Activated CD4-positive, alpha-beta T cell treated with anti-CD3 and anti-CD28 coated beads, Interleukin-2, Interleukin-4, amounts not matched to agents 100 ng/mL and 50 ng/mL, durations not matched to agents 16 hours and 8 hours (primary cell): ENCODE measurements around the gene AGXT.

Experiments used
- DNase-seq: peaks from one replicate; pipeline ENCODE4 v3.0.0-alpha.2; 2020; ENCODE audit warnings: low spot score

AGXT gene

DNA sequence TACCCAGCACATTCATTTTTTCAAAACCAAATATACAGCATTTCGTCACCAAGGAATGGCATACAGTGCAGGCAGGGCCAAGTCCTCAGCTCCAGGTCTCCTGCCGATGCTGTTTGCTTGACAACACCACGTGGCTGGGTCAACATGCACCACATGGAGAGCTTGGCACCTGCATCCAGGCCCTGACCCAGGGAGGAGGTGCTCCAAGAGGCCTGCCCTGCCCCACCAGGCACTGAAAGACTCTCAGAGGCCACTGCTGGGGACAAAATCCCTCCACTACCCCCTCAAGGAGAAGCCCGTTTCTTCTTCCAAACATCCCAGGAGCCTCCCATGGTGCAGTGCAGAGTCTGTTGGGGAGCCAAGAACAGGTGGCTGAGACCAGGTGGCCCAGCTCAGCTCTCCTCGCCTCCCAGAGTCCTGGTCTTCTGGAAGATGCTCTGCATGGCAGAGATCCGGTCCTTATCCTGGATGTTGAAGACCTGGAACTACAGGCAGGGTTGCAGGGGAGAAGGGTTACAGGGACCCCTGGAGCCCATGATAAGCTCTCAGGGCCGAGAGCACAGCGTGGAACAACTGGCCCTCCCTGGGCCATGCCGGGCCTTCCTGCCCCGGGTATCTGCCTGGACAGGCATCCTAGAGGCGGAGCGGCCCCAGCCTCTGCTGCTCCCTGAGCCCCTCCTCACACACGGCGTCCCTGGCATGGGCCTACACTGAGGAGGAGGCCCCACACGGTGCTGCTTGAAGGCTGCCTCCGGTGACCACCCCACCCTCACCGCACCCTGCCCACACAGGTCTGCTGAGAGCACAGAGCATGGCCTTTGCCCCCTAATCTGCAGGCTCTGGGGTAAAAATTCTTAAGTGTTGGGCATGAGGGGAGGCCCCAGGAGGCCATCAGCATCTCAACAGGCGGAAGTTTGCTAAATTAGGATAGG, 18.3 kb downstream of the AGXT start:
- DNase-seq = no peak

DNA sequence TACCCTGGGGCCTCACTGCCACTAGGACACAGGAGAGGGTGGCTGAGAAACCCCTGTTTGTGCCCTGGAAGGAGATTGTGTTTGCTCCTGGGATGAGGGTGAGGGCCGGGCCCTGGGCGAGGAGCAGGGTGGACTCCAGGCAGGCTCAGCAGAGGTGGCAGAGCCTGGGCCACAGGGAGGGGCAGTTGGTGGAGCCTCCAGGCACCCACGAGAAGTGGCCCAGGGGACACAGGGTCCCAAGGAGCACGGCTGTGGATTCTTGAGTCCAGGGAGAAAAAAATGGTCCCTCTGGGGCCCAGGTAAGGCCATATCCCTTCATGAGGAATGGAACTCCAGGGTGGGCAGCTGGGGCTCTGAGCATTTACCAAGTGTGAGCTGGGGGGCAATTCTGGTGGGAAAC, 19.0 kb downstream of the AGXT start:
- DNase-seq = no peak

DNA sequence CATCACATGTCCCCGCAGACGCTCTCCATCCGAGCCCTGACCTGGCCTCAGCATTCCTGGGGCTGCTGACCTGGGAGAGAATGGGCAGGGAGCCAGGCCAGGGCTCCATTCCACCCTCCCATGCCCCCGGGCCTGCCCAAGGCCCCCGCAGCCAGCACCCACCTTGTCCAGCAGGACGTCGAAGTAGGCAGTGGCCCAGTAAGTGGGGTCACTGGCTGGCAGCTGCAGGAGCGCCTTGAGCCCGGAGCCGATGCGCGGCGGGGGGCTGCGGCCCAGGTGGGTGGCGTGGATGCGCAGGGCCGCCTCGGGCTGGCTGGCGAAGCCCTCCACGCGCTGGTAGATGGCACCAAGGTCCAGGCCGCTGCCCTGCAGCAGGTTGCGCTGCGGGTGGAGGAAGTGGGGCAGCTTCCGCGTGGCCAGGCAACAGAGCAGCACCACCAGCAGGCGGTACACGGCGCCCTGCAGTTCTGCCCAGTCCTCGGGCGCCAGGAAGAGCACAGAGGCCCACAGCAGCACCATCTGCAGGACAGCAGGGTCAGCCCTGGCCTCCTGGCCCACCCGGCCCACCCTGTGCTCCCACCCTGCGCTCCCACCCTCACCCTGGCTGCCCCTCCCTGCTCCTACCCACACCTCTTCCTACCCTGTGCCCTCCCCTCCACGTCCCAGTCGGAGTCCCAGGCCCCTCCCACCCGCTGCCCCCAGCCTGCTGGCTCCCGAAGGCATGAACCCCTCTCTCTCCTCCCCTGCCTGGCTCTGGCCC, 19.7 kb downstream of the AGXT start:
- no peak for DNase-seq

DNA sequence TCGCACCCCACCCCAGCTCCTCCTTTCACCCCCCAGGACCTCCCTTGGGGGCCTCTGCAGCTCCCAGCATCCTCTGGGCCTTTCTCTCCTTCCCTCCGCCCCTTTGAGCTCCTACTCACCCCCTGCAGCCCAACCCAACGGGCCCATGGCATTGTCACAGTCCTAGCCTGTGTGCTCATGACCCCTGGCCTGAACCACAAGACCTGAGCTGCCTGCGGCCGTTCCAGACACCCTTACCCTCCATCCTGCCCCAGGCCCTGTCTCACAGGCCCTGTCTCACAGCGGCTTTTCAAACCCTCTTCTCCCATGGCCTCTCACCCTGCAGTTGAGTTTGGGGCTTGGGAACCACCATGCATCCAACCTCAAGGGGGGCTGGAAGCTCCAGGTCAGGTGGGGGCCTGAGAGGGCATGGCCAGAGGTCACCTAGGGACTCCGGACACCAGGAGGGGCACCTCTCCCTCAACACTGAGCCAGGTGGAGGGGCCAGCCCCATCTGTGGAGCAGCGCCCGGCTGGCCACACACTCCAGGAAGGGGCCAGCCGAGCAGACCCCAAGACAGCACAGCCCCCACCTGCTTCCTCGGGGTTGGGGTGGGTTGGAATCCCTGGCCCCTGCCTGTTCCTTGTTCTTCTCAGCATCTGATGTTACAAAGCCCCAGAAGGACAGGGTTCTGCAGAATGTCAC, 20.4 kb downstream of the AGXT start:
- no peak for DNase-seq

DNA sequence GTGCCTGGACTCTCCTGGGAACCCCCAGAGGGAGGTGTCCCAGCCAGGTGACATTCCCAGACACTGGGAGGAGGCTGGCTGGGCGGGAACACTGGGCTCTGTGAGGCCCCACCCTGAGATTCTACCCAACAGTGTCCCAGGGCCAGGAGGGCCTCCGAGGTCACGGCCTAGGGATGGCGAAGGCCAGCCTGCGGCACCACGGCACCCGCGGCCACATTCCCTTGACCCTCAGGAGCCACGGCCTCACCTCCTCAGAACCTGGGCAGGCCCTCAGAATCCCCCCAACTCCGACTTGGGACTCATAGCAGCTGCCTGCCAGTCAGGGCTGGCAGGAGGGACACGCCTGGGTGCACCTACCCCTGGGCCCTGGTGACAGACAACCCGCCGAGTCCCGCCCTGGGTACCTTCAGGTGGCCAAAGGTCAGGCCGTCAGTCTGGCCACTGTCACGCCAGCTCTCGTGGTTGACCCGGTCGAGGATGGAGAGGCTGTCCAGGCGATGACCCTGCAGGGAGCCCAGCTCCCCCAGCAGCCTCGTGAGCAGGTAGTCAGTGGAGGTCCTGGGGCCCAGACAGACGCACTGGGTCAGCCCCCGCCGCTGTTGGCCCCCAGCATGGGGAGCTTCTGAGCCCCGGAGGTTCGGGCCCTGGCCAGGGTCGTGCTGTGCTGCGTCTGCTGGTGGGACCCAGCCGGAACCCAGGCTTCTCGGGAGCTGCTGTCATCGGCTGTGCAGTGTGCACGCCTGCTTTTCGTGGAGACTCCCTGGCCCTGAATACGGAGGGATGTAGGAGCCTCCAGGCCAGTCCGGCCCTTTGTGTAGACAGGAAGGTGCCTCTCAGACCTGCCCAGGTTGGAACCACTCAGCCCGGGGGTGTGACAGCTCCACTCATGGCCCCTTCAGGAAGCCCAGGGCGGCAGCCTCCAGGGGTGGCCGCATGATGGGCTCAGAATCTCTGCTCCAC, 21.3 kb downstream of the AGXT start:
- no peak for DNase-seq

DNA sequence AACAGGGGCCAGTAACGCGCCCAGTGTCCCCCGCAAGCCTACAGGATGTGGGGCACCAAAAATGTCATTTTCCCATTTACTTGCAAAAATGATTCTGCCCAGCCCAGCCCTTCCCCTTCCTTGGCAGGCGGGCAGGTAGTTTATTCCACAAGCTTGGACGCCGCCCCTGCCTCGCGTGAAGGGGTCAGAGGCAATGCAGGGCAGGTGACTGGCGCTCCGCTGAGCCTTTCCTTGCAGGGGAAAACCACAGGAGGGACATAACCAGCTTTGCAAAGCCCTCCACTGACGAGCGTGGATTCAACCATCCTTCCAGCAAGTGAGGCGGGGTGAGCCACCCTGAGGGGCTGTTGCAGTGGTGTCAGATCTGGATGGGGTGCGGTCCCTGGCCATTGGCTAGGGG, 22.1 kb downstream of the AGXT start:
- DNase-seq = no peak

DNA sequence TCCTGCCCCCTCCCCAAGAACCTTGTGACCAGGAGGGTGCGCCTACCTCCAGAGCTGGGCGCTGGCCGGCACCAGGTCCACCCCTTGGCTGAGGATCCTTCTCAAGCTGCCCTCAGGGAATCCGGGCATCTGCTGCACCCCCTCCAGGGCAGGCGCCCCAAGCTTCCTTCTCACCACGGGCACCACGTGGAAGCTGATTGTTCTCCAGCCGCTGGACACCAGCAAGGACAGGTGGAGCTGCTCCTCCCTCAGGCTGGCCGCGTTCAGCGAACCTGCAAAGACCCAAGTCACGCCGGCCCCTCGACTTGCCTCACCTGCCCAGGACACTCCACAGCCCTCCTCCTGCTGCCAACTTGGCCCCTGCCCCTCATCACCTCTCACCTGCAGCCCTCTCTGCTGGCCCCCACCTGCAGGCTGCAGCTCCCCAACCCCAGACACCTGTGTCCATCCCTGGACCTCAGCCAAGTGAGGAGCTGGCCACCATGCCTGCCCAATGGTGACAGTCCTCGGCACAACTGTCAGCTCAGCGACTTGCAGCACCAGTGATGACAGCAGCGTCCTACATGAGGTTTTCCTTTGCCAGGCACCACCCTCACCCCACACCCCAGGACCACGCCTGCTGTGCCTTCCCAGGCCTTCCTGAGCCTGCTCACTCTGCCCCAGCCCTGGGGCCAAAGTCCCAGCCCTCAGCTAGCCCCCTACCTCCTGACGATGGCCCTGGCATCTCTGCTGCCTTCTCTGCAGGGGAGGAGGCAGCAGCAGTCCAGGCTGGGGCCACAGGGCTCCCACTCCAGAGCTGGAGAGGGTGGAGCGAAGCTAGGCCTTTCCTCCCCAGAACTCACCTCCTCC, 23.1 kb downstream of the AGXT start:
- no peak for DNase-seq

DNA sequence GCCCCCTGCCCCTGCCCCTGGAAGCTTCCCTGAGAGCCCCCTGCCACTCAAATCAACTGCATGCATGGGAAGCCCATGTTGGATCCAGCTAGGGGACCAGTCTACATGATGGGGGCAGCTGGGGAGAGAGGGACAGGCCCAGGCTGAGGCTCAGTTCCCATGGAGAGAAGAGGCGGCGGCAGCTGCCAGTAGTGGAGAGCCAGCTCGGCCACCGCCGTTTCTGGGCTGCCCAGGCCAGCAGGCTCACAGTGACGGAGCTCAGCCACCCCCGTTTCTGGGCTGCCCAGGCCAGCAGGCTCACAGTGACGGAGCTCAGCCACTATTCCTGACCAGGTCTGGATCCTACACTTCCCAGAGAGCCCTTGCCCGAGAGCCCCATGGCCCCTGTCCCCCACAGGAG, 23.7 kb downstream of the AGXT start:
- no peak for DNase-seq

DNA sequence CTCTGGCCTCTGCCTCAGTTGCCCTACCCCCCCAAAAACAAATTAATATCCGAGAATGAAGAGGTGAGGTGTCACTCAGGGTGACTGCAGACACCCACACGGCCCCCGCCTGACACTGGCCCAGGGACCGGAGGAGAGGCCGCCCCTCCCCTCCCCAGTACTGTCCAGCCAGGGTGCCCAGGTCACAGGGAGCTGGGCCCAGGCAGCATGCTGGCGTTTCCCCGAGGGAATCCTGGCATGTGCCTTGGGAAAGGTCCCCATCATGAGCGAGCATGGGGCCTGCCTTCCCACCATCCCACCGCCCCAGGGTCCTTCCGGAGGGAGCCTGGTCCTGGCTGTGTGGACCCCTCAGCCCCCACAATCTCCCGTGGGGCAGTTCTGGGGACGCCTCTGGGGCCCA, 24.3 kb downstream of the AGXT start:
- no peak for DNase-seq

DNA sequence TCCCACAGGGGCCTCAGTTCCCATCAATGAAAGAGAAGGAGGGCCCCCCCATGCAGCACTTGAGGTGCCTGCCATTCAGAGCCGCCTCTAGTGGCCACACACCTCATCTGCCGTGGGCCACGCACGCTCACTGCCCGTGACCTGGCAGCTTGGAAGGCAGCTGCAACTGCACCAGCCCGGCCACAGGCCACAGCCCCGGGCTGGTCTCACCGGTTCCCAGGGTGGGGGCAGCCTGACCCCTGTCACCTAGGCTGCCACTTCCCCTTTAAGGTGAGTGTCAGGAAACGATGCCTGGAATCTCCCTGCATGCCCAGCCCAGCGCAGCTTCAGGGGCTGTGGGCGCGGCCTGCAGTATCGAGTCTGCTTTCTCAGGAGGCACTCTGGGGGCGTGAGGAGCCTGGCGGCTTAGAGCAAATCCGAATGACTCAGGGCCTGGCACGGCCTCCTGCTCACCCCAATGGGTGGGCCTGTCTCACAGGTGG, 24.8 kb downstream of the AGXT start:
- DNase-seq = no peak

DNA sequence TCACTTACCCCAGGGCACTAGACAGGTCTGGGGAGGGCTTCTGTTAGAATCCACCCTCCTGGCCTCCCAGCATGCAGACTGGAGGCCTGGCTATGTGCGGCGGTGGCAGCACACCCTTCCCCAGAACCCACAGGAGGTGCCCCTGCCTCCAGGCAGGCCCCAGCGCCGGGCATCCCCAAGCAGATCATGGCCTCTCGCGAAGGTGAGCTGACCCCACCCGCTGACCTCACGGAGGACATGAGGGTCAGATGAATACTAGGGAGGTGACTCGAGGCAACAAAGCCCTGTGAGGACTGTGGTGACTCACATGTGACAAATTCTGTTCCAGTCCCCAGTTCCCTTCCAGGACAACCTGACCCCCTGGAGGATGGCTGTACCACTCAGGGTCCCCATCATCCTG, 25.4 kb downstream of the AGXT start:
- DNase-seq = no peak

DNA sequence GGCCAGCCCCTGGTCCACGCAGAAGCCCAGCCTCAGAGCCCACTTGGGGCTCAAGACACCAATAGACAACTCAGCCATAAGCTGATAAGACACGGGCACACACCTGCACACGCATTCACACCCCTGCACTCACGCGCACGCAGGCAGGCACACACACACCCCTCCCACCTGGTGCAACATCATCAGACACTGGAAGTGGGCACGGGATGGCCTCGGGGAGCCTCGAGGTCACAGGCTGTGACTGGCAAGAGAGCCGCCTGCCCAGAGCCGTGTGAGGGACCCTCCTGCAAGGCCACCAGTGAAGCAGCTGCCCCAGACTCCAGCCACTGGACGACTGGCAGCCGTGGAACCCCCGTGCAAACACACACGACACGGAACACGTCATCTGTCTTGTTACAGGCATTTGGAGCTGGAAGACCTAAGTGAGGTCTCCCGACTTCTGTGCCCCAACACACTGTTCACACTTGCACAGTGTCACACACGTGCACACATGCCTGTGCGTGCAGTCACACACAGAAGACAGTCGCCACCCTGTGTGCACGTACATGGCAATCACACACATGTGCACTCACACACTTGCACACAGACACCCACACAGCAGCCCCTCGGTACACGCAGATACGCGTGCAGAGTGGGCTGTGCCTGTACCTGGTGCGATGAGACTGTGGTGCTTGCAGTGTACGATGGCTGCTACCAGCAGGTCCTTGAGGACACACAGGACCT, 26.4 kb downstream of the AGXT start:
- DNase-seq = no peak

DNA sequence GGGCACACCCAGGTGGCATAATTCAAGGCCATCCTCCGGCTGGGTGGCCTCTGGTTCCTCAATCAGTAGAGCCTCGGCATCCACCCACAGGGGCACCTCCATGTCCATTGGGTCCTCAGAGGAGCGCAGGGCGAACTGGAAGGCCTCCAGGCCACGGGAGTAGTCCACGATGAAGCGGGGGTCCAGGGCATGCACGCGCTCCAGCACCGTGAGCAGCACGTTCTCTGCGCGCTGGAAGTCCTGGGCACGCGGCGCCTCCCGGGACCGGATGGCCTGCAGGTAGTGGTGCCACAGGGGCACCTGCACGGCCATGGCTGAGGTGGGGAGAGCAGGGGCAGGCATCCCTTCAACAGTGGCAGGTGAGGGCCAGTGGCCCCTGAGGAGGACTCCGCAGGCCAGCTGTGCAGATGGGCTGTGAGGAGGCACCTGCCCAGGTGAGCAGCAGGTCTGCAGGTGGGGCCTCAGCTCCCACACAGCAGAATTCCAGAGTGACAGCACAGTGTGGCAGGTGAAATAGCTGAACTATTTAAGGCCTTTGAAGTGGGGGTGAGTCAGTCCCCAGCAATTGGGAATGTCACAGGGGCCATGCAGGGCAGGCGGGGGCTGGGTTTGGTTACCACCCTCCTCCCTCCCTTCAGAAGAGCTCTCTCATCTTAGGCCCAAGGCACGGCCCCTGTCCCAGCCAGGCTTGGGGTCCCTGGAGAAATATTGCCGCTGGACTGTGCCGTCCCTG, 27.2 kb downstream of the AGXT start, which contains the start of gene MAB21L4:
MAB21L4 (minus strand) TSS at position 501 of the 733 bp plus-strand sequence; CDS start at position 342, 159 bp downstream.
- DNase-seq = no peak

DNA sequence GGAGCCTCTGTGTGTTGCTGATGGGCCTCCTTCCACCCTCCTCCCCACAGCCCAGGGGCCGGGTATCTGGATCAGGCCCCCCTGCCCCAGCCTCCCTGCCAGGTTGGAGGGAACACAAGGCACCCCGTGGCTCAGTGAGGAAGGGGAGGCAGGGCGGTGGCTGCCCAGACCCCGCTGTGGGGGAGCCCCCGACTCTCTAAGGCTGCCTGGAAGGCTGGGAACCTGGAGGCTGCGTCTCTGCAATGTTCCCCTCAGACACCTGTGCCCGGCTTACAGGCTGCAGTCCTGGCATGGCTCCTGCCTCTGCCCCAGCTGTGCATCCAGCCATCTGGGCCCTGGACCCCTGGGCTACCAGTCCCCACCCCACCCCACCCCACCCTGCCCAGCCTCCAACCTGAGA, 27.8 kb downstream of the AGXT start:
- DNase-seq = no peak

DNA sequence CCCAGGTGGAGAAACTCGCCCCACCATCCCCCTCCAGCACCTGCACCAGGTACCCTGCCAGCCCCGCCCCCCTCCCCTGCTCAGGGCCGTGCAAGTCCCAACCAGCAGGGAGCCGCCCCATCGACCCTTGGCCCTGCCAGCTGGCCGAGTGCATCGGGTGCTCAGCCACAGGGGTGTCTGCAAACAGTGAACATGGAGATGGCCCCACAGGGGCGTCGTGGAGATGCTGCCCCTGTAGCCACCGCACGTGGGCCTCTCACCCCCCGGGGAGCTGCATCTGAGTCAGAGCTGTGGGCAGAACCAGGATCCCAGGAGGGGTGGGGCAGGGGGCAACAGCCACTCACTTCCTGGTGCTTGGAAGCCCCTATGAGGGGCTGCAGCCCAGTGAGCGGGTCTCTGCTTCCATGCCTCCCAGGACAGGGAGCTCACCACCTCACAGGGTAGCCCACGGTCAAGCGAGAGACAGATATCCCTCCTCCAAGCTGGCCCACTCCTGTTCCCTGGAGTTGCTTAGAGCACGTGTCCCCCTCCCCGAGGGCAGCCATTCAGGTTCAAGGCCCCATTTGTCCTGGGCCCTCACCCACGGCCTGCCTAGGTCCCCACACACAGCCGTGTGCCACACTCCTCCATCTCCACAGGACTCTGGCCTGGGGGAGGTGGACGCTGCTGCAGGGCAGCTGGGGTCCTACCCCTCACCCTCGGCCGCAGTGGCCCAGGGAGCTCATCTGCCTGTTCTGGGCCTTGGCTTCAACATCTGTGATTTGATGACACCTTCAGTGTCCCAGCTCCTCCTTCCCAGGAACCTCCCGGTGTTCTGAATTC, 28.5 kb downstream of the AGXT start:
- no peak for DNase-seq

DNA sequence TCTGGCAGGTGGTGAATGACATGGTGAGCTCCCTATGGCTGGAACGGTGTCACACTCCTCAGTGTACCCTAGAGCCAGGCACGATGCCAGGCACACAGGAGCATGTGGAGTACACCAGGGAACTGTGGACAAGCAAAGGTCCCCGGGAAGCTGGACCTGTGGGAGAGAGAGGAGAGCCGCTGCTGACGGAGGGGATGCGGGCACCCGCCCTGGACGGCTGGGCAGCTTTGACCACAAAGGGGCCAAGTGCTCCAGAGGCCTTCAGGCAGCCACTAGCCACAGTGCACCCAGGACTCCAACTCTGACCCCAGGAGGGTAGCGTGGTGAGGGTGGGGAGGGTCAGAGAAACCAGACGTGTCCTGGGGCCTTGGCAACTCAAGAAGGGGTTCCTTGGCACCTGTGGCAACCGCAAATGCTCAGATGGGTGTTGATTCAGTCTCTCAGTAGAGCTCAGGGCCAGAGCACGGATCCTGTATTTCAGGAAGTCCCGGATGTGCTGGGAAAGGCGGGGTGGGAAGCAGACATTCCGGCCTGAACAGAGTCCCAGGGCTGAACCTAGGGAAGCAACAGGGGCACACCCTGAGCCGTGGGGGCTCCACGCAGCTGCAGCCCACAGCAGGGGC, 29.6 kb downstream of the AGXT start:
- no peak for DNase-seq

DNA sequence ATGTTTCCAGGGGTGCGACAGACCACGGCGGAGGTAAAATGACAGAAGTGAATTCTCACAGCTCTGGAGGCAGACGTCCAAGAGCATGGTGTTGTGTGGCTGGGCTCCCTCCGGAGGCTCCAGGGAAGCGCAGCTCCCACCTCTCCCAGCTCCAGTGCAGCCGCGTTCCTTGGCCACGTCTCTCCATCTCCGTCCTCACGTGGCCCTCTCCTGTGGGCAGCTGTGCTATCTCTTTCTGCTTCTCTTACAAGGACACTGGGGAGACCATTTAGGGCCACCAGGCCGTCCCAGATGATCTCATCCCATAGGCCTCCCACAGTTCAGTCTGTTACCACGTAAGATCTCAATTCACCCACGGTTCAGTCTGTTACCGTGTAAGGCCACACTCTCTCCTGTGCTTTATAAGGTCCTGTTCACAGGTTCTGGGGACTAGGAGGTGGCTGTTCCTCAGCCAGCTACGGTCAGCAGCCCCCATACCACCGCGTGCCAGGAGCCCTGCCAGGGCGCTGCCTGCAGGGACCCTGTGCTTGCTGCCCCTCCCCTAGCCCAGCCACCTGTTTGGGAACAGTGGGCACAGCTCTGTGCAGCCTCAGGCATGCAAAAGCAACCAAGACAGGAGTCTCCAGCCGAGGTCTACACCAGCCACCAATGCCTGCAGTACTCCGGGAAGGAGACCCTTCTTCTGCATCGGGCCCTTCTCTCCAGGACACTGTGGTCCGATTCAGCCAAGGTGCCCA, 30.3 kb downstream of the AGXT start:
- DNase-seq = no peak
